ENCODE results near the gene CDK5RAP2.
A peak's percentile ranks its signal among the peaks of the same experiment; 100 is the strongest.
"Not testable (repeated sequence)": the region's sequence is repeated elsewhere in the genome, so short reads cannot be mapped to it uniquely, and the experiment has no call there.

The CDK5RAP2 gene

GRCh38 chr9:120505186-120505585 is 74.8 kb downstream of the CDK5RAP2 start:
- no peak for DNase-seq

- DNase-seq, result no peak
Measured at GRCh38 chr9:120500733-120501132, 79.2 kb downstream of the CDK5RAP2 start.

- not testable (repeated sequence) for DNase-seq
Measured at GRCh38 chr9:120497865-120498264, 82.1 kb downstream of the CDK5RAP2 start.

- not testable (repeated sequence) for DNase-seq
Measured at GRCh38 chr9:120496438-120496837, 83.5 kb downstream of the CDK5RAP2 start.

GRCh38 chr9:120490888-120491595 is 88.9 kb downstream of the CDK5RAP2 start:
- DNase-seq, result no peak

- no peak for DNase-seq
Measured at GRCh38 chr9:120486835-120487234, 93.1 kb downstream of the CDK5RAP2 start.

GRCh38 chr9:120486347-120486746 is 93.6 kb downstream of the CDK5RAP2 start:
- DNase-seq, result no peak

GRCh38 chr9:120485788-120486187 is 94.2 kb downstream of the CDK5RAP2 start:
- DNase-seq, result no peak

- DNase-seq, result no peak
Measured at GRCh38 chr9:120484162-120484561, 95.8 kb downstream of the CDK5RAP2 start.

GRCh38 chr9:120482424-120483186 is 97.4 kb downstream of the CDK5RAP2 start:
- DNase-seq, result no peak

GRCh38 chr9:120481846-120482245 is 98.1 kb downstream of the CDK5RAP2 start:
- no peak for DNase-seq

GRCh38 chr9:120481248-120481647 is 98.7 kb downstream of the CDK5RAP2 start:
- DNase-seq, result no peak

GRCh38 chr9:120480707-120481106 is 99.3 kb downstream of the CDK5RAP2 start:
- no peak for DNase-seq

GRCh38 chr9:120478208-120478607 is 101.8 kb downstream of the CDK5RAP2 start:
- no peak for DNase-seq

- peak; percentile 1 for DNase-seq
Measured at GRCh38 chr9:120477534-120478001, 102.4 kb downstream of the CDK5RAP2 start.

- DNase-seq, result no peak
Measured at GRCh38 chr9:120475341-120475740, 104.6 kb downstream of the CDK5RAP2 start.

- DNase-seq, result no peak
Measured at GRCh38 chr9:120474591-120475243, 105.2 kb downstream of the CDK5RAP2 start.

- DNase-seq, result no peak
Measured at GRCh38 chr9:120473608-120474007, 106.4 kb downstream of the CDK5RAP2 start.

- DNase-seq, result no peak
Measured at GRCh38 chr9:120465685-120466407, 114.1 kb downstream of the CDK5RAP2 start.

- no peak for DNase-seq
Measured at GRCh38 chr9:120464887-120465421, 115.0 kb downstream of the CDK5RAP2 start.

GRCh38 chr9:120464176-120464886 is 115.6 kb downstream of the CDK5RAP2 start:
- DNase-seq, result no peak

GRCh38 chr9:120463765-120464164 is 116.2 kb downstream of the CDK5RAP2 start:
- DNase-seq, result no peak
